ENCODE measurements around the gene RNF207. TPM values are rescaled to one million over a fixed set of nuclear protein-coding genes. Genes with fewer than 3 reads are reported as not detected.
A peak's percentile ranks its signal among the peaks of the same experiment; 100 is the strongest.

The RNF207 gene
- total and polyA plus RNA-seq, 10 of the 15 experiments (the other 5 are each of a cell fraction or from before 2014, with no cell fraction given), result 1.7 to 36.4 (median 13.1) TPM

DNA sequence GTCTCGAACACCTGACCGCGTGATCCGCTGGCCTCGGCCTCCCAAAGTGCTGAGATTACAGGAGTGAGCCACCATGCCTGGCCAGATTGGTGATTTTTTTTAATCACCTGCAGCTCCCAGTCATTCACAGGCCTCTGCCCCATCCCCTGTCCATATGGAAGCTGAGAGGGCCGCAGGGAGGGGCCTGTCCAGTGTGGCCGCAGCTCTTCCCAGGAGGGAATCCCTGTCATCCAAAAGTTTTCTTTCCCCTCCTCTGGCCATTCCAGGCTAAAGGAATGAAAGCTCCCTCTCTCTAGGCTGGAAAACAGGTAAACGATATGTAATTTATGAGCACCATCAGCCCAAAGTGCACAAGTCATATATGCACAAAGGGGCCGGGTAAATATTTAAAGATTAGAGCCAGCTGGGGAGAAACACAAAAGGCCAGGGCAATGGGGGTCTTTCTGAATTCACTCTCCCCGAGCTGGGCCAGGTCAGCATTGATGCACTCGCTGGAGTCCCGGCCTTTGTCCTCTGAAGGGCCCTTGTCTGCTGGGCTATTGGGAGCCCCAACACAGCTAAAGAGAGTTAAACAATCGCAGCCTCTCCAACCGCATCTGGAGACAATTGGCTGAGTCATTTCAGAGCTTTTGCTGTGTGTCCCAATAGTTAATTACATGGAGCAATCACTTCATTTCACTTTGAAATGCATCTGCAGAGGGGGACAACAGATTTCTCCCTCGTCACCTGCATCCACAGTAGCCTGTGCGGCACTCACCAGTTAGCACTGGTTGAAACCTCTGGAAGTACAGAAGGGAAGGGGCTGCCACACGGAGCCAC is 34.2 kb downstream of the RNF207 start (continued):
- TF ChIP-seq NR2C2 (IDR thresholded peaks at IDR 0.05; ENCODE audit: borderline replicate concordance, control insufficient read depth, insufficient read length, low read depth), result no peak

DNA sequence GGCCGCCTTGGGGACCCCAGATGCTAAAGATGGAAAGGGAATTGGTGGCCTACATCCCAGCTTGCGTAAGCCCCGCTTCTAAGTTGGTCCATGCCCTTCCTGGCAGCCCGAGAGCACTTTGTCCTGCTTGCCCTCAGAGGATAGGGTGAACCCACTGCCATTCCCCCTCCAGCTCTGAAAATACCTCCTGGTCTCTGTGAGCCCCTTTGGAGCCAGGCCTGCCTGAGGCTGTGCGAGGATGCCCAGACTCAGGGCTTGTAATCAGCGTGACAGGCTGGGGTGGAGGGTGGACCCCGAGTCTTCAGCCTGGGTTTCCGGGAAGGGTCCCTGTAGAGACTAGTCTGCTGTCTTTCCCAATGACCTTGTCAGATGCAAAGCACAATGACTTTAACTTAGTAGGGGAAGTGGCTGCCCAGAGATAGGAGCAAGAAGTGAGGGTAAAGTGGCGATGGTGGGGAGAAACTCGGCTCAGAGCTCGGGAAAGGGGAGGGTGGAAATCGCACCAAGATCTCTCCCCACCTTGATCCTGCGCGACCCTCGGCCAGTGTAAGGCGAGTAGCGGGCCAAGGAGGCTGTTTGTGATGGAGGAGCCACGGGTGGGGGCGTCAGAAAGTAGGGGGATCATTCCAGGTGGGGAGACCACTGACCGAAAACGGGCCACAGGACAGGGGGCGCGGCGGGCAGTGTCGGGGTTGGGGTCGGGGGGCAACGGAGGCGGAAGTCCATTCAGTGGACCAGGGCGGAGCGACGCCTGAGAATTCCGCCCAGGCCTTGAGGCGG is 35.4 kb downstream of the RNF207 start:
- Histone ChIP-seq H3K9ac (ENCODE audit: control insufficient read depth, insufficient read depth, low read length) (no peak overlapping the region), H3K27me3 (replicated peaks in 1 of 2; ENCODE audit: control insufficient read depth in 2 of 2, insufficient read depth in 2 of 2, low read length in 1 of 2) (peaks cover 17 to 24% of the 10 kb centered on the region in 2 experiments)

More for the DNA sequence above, 35.4 kb downstream of the RNF207 start:
- H3K9me3 ChIP-seq (replicated peaks; ENCODE audit: control insufficient read depth, insufficient read depth, low read length), result no peaks in the 10 kb centered on the region
- intact Hi-C loops (cut with micrococcal nuclease; ENCODE audit: unreplicated experiment), result no loop called here
- no peak overlapping the region for H3K4me2 ChIP-seq (ENCODE audit: control insufficient read depth, insufficient read depth)
- no peaks in the 10 kb centered on the region for H3K79me2 ChIP-seq (ENCODE audit: control insufficient read depth, insufficient read depth, low read length)
- H3K36me3 ChIP-seq (ENCODE audit: control insufficient read depth in 2 of 2, insufficient read depth in 2 of 2, low read length in 1 of 2), result no peaks in the 10 kb centered on the region
- no peak for TF ChIP-seq POLR2AphosphoS2 (IDR thresholded peaks at IDR 0.05; ENCODE audit: low read depth, low read length)
- TF ChIP-seq, protein P1, sequence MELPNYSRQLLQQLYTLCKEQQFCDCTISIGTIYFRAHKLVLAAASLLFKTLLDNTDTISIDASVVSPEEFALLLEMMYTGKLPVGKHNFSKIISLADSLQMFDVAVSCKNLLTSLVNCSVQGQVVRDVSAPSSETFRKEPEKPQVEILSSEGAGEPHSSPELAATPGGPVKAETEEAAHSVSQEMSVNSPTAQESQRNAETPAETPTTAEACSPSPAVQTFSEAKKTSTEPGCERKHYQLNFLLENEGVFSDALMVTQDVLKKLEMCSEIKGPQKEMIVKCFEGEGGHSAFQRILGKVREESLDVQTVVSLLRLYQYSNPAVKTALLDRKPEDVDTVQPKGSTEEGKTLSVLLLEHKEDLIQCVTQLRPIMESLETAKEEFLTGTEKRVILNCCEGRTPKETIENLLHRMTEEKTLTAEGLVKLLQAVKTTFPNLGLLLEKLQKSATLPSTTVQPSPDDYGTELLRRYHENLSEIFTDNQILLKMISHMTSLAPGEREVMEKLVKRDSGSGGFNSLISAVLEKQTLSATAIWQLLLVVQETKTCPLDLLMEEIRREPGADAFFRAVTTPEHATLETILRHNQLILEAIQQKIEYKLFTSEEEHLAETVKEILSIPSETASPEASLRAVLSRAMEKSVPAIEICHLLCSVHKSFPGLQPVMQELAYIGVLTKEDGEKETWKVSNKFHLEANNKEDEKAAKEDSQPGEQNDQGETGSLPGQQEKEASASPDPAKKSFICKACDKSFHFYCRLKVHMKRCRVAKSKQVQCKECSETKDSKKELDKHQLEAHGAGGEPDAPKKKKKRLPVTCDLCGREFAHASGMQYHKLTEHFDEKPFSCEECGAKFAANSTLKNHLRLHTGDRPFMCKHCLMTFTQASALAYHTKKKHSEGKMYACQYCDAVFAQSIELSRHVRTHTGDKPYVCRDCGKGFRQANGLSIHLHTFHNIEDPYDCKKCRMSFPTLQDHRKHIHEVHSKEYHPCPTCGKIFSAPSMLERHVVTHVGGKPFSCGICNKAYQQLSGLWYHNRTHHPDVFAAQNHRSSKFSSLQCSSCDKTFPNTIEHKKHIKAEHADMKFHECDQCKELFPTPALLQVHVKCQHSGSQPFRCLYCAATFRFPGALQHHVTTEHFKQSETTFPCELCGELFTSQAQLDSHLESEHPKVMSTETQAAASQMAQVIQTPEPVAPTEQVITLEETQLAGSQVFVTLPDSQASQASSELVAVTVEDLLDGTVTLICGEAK (IDR thresholded peaks at IDR 0.05; ENCODE audit: borderline replicate concordance), result no peak
- TF ChIP-seq, protein P2, sequence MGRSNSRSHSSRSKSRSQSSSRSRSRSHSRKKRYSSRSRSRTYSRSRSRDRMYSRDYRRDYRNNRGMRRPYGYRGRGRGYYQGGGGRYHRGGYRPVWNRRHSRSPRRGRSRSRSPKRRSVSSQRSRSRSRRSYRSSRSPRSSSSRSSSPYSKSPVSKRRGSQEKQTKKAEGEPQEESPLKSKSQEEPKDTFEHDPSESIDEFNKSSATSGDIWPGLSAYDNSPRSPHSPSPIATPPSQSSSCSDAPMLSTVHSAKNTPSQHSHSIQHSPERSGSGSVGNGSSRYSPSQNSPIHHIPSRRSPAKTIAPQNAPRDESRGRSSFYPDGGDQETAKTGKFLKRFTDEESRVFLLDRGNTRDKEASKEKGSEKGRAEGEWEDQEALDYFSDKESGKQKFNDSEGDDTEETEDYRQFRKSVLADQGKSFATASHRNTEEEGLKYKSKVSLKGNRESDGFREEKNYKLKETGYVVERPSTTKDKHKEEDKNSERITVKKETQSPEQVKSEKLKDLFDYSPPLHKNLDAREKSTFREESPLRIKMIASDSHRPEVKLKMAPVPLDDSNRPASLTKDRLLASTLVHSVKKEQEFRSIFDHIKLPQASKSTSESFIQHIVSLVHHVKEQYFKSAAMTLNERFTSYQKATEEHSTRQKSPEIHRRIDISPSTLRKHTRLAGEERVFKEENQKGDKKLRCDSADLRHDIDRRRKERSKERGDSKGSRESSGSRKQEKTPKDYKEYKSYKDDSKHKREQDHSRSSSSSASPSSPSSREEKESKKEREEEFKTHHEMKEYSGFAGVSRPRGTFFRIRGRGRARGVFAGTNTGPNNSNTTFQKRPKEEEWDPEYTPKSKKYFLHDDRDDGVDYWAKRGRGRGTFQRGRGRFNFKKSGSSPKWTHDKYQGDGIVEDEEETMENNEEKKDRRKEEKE (IDR thresholded peaks at IDR 0.05), result no peak
- peak; percentile 96; the same call in 1 of the 2 replicates for TF ChIP-seq EZH2 (IDR thresholded peaks at IDR 0.05; ENCODE audit: borderline replicate concordance, control insufficient read depth, low read depth, low read length)
- TF ChIP-seq POU2F2 (IDR thresholded peaks at IDR 0.05; ENCODE audit: borderline replicate concordance, low read depth, low read length), result no peak
- no peak for TF ChIP-seq EED (IDR thresholded peaks at IDR 0.05; ENCODE audit: low read depth)
- no peak for TF ChIP-seq MTA3 (IDR thresholded peaks at IDR 0.05; ENCODE audit: borderline replicate concordance, low read length)
- peaks cover 5% of the 10 kb centered on the region for H3K4me1 ChIP-seq (ENCODE audit: control insufficient read depth, insufficient read depth, low read length)
- BruUV-seq (replicated peaks), result no TSS peak
- ChIA-PET CTCF (no interaction called here), RAD21 (ENCODE audit: unreplicated experiment) (interaction anchor here (0.7 kb wide), 1 partner anchor 338 kb away, joined by 3 read pairs; the partner anchor contains the start of gene ZBTB48), SMC1A (ENCODE audit: uncharacterized antibody, unreplicated experiment) (no interaction called here), POLR2A (no interaction called here)
- H2AFZ ChIP-seq (ENCODE audit: control insufficient read depth, low read depth, low read length), result no peak overlapping the region
- WGBS (ENCODE audit: insufficient coverage, insufficient replicate concordance, low lambda C conversion rate, missing lambda C conversion rate), result 19% methylated on average over 25 of the region's 33 CpGs
- FAIRE-seq, result no peak
- ATAC-seq, result no peak
- H3K27ac ChIP-seq (ENCODE audit: control insufficient read depth, insufficient read depth), result no peak overlapping the region
- H3K4me3 ChIP-seq, result no peak overlapping the region
- in situ Hi-C loops (cut with MboI), result no loop called here
- H4K20me1 ChIP-seq (ENCODE audit: control insufficient read depth, insufficient read depth), result no peaks in the 10 kb centered on the region
- DNase-seq (ENCODE audit: low read depth, low spot score), result no peak

Measured in GM12878 (cell line).